ENCODE results near the gene IL1R2.

- TF ChIP-seq CTCF (IDR thresholded peaks at IDR 0.05) = no peak
- no peak for TF ChIP-seq POLR2A (IDR thresholded peaks at IDR 0.05)
Observed at GRCh38 chr2:102032368-102033030, 40.7 kb downstream of the IL1R2 start.
